HG02642 (cell line): ENCODE data around the gene STUM.
"Not testable (repeated sequence)": the region's sequence is repeated elsewhere in the genome, so short reads cannot be mapped to it uniquely, and the experiment has no call there.

ENCODE experiments used
- ATAC-seq: cut with Tn5 transposase; IDR thresholded peaks from one replicate; pipeline ENCODE4 v1.9.1; 2021; ENCODE audit warnings: mild to moderate bottlenecking; ENCODE audit not compliant: unreplicated experiment, poor library complexity

Gene STUM

GRCh38 chr1:226602186-226603021 lies 53.8 kb downstream of the STUM start:
- no peak for ATAC-seq

- ATAC-seq: no peak
These were observed 54.7 kb downstream of the STUM start for GRCh38 chr1:226603022-226603857.

GRCh38 chr1:226603858-226604559 lies 55.4 kb downstream of the STUM start:
- ATAC-seq: no peak

- no peak for ATAC-seq
These were observed 56.2 kb downstream of the STUM start for GRCh38 chr1:226604560-226605317.

GRCh38 chr1:226605318-226605950 lies 56.9 kb downstream of the STUM start:
- ATAC-seq: no peak

- no peak for ATAC-seq
These were observed 58.0 kb downstream of the STUM start for GRCh38 chr1:226606311-226607267.

GRCh38 chr1:226607268-226607660 lies 58.7 kb downstream of the STUM start:
- no peak for ATAC-seq

- ATAC-seq: no peak
These were observed 59.3 kb downstream of the STUM start for GRCh38 chr1:226607821-226608220.

- ATAC-seq: peak; percentile 52
These were observed 60.3 kb downstream of the STUM start for GRCh38 chr1:226608699-226609505.

GRCh38 chr1:226609836-226610455 lies 61.4 kb downstream of the STUM start:
- no peak for ATAC-seq

GRCh38 chr1:226610671-226611070 lies 62.1 kb downstream of the STUM start:
- no peak for ATAC-seq

GRCh38 chr1:226611301-226611700 lies 62.7 kb downstream of the STUM start:
- no peak for ATAC-seq

GRCh38 chr1:226611980-226612379 lies 63.4 kb downstream of the STUM start:
- ATAC-seq: not testable (repeated sequence)

GRCh38 chr1:226615876-226616275 lies 67.3 kb downstream of the STUM start:
- ATAC-seq: no peak

GRCh38 chr1:226616636-226617035 lies 68.1 kb downstream of the STUM start:
- ATAC-seq: no peak

GRCh38 chr1:226617109-226617508 lies 68.5 kb downstream of the STUM start:
- ATAC-seq: no peak

- ATAC-seq: not testable (repeated sequence)
These were observed 69.2 kb downstream of the STUM start for GRCh38 chr1:226617719-226618118.
